Measurements from ENCODE around the gene RHOF.
"Not testable (repeated sequence)": the region's sequence is repeated elsewhere in the genome, so short reads cannot be mapped to it uniquely, and the experiment has no call there.

Gene RHOF

DNA sequence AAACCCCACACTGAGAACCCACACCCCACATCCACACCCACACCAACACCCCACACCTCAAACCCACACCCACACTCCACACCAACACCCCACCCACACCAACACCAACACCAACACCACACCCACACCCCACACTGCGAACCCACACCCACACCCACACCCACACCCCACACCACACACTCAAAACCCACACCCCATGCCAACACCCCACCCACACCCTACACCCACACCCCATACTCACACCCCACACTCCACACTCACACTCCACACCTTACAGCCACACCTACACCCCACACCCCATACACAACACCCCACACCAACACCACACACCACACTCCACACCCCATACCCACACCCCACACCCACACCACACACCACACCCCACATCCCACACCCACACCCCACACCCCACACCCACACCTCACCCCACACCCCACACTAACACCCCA, 43.0 kb downstream of the RHOF start:
- in situ Hi-C loops (cut with HindIII; ENCODE audit: low sequenced_read_pairs): no loop called here

DNA sequence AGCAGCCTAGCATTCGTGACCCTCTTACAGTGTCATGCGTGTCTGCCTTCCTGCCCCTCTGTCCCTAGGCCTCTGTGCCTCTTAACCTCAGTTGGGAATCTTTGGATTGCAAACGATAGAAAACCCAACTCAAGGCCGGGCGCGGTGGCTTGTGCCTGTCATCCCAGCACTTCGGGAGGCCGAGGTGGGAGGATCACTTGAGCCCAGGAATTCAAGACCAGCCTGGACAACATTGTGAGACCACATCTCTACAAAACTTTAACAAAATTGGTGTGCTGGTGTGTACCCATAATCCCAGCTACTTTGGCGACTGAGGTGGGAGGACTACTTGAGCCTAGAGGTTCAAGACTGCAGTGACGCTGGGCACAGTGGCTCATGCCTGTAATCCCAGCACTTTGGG, 44.2 kb downstream of the RHOF start:
- in situ Hi-C loops (cut with HindIII; ENCODE audit: low sequenced_read_pairs): no loop called here

DNA sequence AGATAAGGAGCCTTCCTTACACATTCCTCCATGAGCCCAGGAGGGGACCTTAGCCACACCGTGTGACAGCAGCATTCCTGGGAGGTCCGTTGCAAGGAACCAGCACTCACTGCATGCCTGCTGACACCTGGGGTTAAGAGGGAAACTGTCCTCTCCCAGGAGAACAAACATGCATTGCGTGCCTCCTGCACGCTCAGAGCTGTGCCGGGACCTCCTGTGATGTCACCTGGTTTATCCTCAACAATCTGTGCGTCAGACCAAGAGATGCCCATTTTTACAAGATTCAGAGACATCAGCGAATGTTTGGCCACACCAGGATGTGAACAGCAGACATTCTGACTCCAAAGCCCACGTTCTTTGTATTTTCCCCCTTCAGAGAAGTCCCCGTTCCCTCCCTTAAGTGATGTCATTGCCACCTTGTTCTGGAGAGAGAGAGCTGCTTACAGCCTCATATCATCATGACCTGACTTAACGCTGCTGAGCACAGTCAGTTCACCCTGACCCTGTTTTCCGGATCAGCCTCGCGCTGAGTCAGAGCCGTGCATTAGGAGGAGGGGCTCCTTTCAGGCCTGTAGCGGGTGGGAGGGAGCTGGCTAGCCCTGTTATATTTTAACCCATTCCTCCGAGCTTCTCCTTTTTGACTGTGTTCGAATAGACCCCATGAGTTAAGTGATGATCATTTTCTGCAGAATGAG, 44.8 kb downstream of the RHOF start:
- in situ Hi-C loops (cut with HindIII; ENCODE audit: low sequenced_read_pairs): no loop called here

DNA sequence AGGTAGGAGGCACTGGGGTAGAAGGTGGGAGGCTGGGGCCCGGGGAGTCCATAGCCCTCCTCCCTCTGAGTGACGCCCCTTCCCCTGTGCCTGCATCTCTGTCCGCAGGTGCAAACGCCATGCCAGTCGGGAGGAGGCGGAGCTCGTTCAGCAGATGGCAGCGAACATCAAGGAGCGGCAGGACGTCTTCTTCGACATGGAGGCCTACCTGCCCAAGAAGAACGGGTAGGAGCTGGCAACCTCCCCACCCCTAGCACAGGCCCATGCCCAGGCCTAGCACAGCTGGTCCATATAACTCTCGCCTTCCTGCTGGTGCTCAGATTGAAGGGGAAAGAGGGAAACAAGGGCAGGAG, 45.3 kb downstream of the RHOF start:
- in situ Hi-C loops (cut with HindIII; ENCODE audit: low sequenced_read_pairs): no loop called here

DNA sequence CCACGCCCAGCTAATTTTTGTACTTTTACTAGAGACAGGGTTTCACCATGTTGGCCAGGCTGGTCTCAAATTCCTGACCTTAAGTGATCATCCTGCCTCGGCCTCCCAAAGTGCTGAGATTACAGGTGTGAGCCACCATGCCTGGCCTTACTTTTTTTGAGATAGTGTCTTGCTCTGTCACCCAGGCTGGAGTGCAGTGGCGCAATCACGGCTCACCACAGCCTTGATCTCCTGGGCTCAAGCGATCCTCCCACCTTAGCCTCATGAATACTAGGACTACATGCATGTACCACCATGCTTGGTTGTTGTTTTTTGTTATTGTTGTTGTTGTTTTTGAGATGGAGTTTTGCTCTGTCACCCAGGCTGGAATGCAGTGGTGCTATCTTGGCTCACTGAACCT, 47.9 kb downstream of the RHOF start:
- in situ Hi-C loops (cut with HindIII; ENCODE audit: low sequenced_read_pairs): not testable (repeated sequence)

DNA sequence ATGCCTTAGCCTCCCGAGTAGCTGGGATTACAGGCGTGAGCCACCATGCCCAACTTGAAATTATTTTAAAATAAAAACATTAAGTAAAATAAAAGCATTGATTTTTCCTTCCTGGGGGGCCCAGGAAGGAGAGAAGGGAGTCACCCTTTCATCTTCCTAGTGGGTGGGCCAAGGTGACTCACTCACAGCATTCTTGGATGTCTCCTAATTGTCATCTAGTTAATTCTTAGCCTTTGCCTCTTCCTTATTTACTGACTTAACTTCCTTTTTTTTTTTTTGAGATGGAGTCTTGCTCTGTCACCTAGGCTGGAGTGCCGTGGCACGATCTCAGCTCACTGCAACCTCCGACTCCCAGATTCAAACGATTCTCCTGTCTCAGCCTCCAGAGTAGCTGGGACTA, 51.7 kb downstream of the RHOF start:
- in situ Hi-C loops (cut with HindIII; ENCODE audit: low sequenced_read_pairs): no loop called here

DNA sequence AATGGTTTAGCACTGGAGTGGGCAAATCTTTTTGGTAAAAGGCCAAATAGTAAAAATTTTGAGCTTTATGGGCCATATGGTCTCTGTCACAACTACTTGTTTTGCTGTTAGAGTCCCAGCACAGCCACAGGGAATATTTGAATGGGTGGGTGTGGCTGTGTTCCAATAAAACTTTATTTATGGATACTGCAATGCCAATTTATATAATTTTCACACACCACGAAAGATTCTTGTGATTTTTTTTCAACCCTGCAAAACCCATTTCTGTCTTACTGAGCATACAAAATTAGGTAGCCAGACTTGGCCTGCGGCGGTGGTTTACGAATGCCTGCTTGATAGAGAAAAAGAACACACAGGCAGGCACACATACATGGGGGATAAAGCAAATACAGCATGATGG, 52.6 kb downstream of the RHOF start:
- in situ Hi-C loops (cut with HindIII; ENCODE audit: low sequenced_read_pairs): no loop called here

DNA sequence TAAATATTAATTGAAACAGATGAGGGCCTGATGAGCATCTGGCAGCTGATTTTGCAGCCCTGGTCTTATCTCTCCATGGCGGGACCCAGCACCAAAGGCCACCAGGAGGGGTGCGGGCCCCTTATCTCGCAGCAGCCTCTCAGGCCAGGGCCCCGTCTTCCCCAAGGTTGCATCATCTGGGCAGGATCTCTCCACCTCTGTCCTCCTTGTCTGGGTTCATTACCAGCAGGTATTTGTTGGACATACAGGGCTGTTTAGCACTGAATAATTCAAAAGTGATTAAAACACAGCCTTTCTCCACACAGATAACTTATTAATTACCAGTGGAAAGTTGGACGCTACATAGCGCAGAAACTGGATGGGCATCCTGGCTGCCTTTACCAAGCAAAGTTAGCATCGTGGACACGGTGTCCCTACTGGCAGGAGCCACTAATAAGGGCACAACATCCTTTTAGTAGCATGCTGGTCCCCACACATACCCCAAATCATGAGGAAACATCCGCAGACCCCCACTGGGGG, 55.1 kb downstream of the RHOF start:
- in situ Hi-C loops (cut with HindIII; ENCODE audit: low sequenced_read_pairs): no loop called here

DNA sequence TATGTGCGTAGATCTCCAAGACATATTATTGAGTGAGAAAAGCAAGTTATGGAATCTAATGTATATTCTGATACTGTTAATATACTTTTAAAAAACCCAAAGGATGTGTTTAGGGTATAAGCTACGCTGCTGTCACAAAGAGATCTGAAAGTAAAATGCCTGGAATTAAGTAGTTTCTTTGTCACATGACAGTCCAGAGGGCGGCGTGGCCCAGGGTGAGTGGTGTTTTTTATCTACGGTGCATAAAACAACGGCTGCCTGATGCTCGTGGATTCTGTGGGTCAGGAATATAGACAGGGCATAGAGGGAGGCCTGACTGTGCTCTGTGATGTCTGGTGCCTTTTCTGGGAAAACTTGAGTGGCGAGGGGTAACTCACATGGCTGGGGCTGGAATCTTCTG, 59.6 kb downstream of the RHOF start:
- in situ Hi-C loops (cut with HindIII; ENCODE audit: low sequenced_read_pairs): no loop called here

DNA sequence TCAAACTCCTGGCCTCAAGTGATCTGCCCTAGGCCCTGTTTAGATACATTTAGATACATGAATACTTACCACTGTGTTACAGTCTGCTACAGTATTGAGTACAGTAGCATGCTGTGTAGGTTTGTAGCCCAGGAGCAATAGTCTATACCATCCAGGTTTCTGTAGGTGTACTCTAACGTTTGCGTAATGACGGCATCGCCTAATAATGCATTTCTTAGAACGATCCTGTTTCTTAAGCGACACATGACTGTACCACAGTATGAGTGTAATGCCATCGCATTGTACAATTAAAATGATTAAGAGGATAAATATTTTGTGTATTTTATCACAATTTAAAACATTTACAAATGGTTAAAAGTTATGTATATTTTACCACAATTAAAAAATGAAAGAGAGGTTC, 62.0 kb downstream of the RHOF start:
- in situ Hi-C loops (cut with HindIII; ENCODE audit: low sequenced_read_pairs): no loop called here

DNA sequence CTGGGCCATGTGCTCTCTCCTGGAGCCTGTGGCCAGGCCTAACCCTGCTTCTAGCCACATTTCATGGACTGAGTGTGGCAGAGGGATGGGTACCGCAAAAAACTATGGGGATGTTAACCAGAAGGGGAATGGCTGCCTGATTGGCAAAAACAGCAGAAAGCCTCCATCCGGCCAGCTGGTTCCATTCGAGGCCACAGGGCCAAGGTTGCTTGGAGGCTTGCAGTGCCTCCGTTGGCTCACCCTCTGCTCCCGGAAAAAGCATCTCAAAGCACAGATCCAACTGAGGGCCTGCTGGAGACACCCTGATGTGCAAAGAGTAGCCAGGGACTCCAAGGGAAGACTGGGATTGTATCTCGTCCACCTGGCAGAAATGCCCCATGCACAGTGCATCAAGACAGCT, 64.5 kb downstream of the RHOF start:
- in situ Hi-C loops (cut with HindIII; ENCODE audit: low sequenced_read_pairs): no loop called here

All from endothelial cell of hepatic sinusoid (primary cell).